ENCODE data around the gene GIMAP5. TPM values are rescaled to one million over a fixed set of nuclear protein-coding genes. Genes with fewer than 3 reads are reported as not detected.
A peak's percentile ranks its signal among the peaks of the same experiment; 100 is the strongest.

The GIMAP5 gene
- total and polyA plus RNA-seq, 9 of the 15 experiments (the other 6 are each of a cell fraction or from before 2014, with no cell fraction given), result 0.35 TPM; not detected in 8

- no peak for TF ChIP-seq CEBPZ (IDR thresholded peaks at IDR 0.05; ENCODE audit: borderline replicate concordance, low read depth, low read length)
Measured at GRCh38 chr7:150781961-150782360, 44.7 kb downstream of the GIMAP5 start (continued).

DNA sequence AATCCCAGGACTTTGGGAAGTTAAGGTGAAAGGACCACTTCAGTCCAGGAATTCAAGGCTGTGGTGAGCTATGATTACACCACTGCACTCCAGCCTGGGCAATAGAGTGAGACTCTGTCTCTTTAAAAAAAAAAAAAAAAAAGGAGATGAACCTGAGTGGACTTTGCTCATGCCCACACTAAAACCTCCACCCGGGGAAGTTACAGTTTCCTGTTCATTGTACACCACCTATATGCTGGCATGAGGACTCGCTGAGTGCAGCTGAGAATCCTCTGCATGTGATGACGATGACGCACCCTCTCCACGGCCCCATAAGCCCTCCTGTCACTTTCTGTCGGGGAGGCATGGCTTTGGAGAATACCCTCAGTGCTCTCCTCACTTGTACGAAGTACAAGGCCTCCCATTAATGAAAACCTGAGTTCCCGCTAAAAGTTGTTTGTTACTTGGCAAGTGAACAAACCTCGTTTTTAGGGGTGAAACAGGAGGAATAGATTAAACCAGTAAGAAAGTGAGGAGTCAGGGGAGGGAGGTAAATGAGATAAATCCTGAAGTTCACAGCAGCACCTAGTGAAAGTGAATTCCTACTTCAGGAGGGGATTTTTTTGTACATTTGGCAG, 47.0 kb downstream of the GIMAP5 start:
- DNase-seq (ENCODE audit: extremely low read depth in 1 of 4, low spot score in 3 of 4), result peak in 1 of 4 experiments; percentile 5
- H3K9me3 ChIP-seq (replicated peaks; ENCODE audit: control insufficient read depth, insufficient read depth, low read depth, low read length), result no peaks in the 10 kb centered on the region
- BruUV-seq (replicated peaks), result no TSS peak
- H3K36me3 ChIP-seq (ENCODE audit: control insufficient read depth, insufficient read depth, low read length), result no peaks in the 10 kb centered on the region
- H3K9ac ChIP-seq (ENCODE audit: insufficient read depth in 1 of 2, low read depth in 2 of 2, low read length in 2 of 2), result no peak overlapping the region
- no peak overlapping the region for H2AFZ ChIP-seq (ENCODE audit: low read depth, low read length)
- no peak for ATAC-seq
- ChIA-PET POLR2A (no interaction called here), CTCF (ENCODE audit: low intra/inter-chr PET ratio) (interaction anchor here (0.6 kb wide), 1 partner anchor 35 kb away, joined by 4 read pairs; no protein-coding TSS in a partner anchor)
- no peak overlapping the region for H3K27ac ChIP-seq (ENCODE audit: extremely low read depth, low read depth, low read length)
- H3K9me1 ChIP-seq (ENCODE audit: control insufficient read depth, insufficient read depth, low read length), result no peaks in the 10 kb centered on the region
- no peaks in the 10 kb centered on the region for H3K79me2 ChIP-seq (ENCODE audit: control insufficient read depth, insufficient read depth, low read length)
- H3K4me2 ChIP-seq (ENCODE audit: insufficient read depth, low read length), result no peak overlapping the region
- H3K4me1 ChIP-seq (replicated peaks in 1 of 2; ENCODE audit: control insufficient read depth in 2 of 2, insufficient read depth in 2 of 2, low read length in 2 of 2), result peaks cover 7 to 10% of the 10 kb centered on the region in 2 experiments; a peak in 4 of 5 replicates
- in situ Hi-C loops (cut with MboI) (no loop called here), intact Hi-C loops (cut with micrococcal nuclease) (loop anchor here (10.0 kb wide), 1 partner anchor 311 kb away; no protein-coding TSS in a partner anchor)
- H3K4me3 ChIP-seq, result no peak overlapping the region
- H3K27me3 ChIP-seq (ENCODE audit: control insufficient read depth in 2 of 2, insufficient read depth in 2 of 2, low read length in 2 of 2), result peaks cover 22 to 37% of the 10 kb centered on the region in 2 experiments; a peak in 4 of 5 replicates
- 3% methylated on average over 9 of the region's 9 CpGs for WGBS (ENCODE audit: insufficient coverage, low coverage, missing lambda C conversion rate)
- H4K20me1 ChIP-seq (replicated peaks; ENCODE audit: control insufficient read depth, insufficient read depth, low read length), result peaks cover 4% of the 10 kb centered on the region; the same call in 1 of the 2 replicates
- no peak for FAIRE-seq
- TF ChIP-seq HLTF (IDR thresholded peaks at IDR 0.05) (no peak), POLR3G (IDR thresholded peaks at IDR 0.05; ENCODE audit: extremely low read depth, insufficient read length, insufficient replicate concordance) (no peak), ZNF766 (CRISPR knock-in tag; conservative IDR thresholded peaks at IDR 0.05) (no peak), ZNF785 (CRISPR knock-in tag; IDR thresholded peaks at IDR 0.05) (no peak), CBFA2T2 (conservative IDR thresholded peaks at IDR 0.05) (no peak), THRB (CRISPR knock-in tag; conservative IDR thresholded peaks at IDR 0.05) (no peak), ZFP1 (CRISPR knock-in tag; IDR thresholded peaks at IDR 0.05) (no peak), ZNF384 (IDR thresholded peaks at IDR 0.05; ENCODE audit: low read depth, low read length) (0 out of 2 replicates have a peak, but pooled peaks have one; percentile 35), POLR2AphosphoS2 (IDR thresholded peaks at IDR 0.05; ENCODE audit: low read length) (no peak), RNF2 (IDR thresholded peaks at IDR 0.05) (peak; percentile 21; the same call in 1 of the 2 replicates)
- TF ChIP-seq, protein P1, sequence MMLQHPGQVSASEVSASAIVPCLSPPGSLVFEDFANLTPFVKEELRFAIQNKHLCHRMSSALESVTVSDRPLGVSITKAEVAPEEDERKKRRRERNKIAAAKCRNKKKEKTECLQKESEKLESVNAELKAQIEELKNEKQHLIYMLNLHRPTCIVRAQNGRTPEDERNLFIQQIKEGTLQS (IDR thresholded peaks at IDR 0.05), result peak; percentile 27; the same call in 1 of the 2 replicates
- TF ChIP-seq, protein P1 (CRISPR knock-in tag; conservative IDR thresholded peaks at IDR 0.05), result no peak
- TF ChIP-seq, protein P2, sequence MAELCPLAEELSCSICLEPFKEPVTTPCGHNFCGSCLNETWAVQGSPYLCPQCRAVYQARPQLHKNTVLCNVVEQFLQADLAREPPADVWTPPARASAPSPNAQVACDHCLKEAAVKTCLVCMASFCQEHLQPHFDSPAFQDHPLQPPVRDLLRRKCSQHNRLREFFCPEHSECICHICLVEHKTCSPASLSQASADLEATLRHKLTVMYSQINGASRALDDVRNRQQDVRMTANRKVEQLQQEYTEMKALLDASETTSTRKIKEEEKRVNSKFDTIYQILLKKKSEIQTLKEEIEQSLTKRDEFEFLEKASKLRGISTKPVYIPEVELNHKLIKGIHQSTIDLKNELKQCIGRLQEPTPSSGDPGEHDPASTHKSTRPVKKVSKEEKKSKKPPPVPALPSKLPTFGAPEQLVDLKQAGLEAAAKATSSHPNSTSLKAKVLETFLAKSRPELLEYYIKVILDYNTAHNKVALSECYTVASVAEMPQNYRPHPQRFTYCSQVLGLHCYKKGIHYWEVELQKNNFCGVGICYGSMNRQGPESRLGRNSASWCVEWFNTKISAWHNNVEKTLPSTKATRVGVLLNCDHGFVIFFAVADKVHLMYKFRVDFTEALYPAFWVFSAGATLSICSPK (IDR thresholded peaks at IDR 0.05; ENCODE audit: borderline replicate concordance), result no peak

Data from K562 (cell line).